GM23338 (cell line): ENCODE measurements around the gene ZXDC. TPM values are rescaled to one million over a fixed set of nuclear protein-coding genes. Genes with fewer than 3 reads are reported as not detected.

Source experiments
- EZH2 ChIP-seq: fragments of 200-600 bp; sonication (generic); IDR thresholded peaks from one replicate; pipeline ENCODE4 v1.8.0; 2017; ENCODE audit warnings: antibody characterized with exemption, mild to moderate bottlenecking, low read depth; ENCODE audit not compliant: unreplicated experiment
- EZH2phosphoT487 ChIP-seq: fragments of 200-600 bp; sonication (generic); IDR thresholded peaks from one replicate; pipeline ENCODE4 v1.8.1; 2018; ENCODE audit warnings: antibody characterized with exemption; ENCODE audit not compliant: unreplicated experiment
- POLR2AphosphoS5 ChIP-seq: IDR thresholded peaks from 2 replicates; pipeline ENCODE4 v1.6.1; 2016; ENCODE audit warnings: antibody characterized with exemption, low read depth
- REST ChIP-seq: IDR thresholded peaks from one replicate; pipeline ENCODE4 v1.6.1; 2018; ENCODE audit warnings: antibody characterized with exemption; ENCODE audit not compliant: unreplicated experiment
- STAT1 ChIP-seq: IDR thresholded peaks from one replicate; pipeline ENCODE4 v1.6.1; 2016; ENCODE audit warnings: antibody characterized with exemption; ENCODE audit not compliant: unreplicated experiment
- ZNF114 ChIP-seq: fragments of 250-450 bp; sonication (Bioruptor Pico); IDR thresholded peaks from 2 replicates; pipeline ENCODE4 v1.5.0; 2020; ENCODE audit warnings: mild to moderate bottlenecking, moderate library complexity
- ZNF331 ChIP-seq: fragments of 250-450 bp; sonication (Bioruptor Pico); IDR thresholded peaks from 2 replicates; pipeline ENCODE4 v1.5.0; 2020; ENCODE audit warnings: low read depth, mild to moderate bottlenecking, moderate library complexity
- ZNF462 ChIP-seq: fragments of 250-450 bp; sonication (Bioruptor Pico); IDR thresholded peaks from 2 replicates; pipeline ENCODE4 v1.5.0; 2020; ENCODE audit warnings: mild to moderate bottlenecking, moderate library complexity
- polyA plus RNA-seq: library from polyadenylated mRNA; unstranded; fragments of >200 nt; fragmentation: Nextera tagmentation; extraction: Ambion mirVana; gene quantifications from 2 replicates; pipeline ENCODE4 v1.2.1, GENCODE V29; 2016
- total RNA-seq: library from RNA; depleted of rRNA; stranded (reverse); fragments of >200 nt; shearing (Covaris generic); gene quantifications from 2 replicates; pipeline ENCODE4 v1.2.3, GENCODE V29; 2014

ZXDC gene
- total and polyA plus RNA-seq, 2 experiments from 2014 or later = 5.7 to 45.1 TPM

GRCh38 chr3:126461450-126462070 is 14.1 kb downstream of the ZXDC start (continued):
- TF ChIP-seq REST (no peak), EZH2 (no peak), POLR2AphosphoS5 (no peak), STAT1 (no peak), ZNF331 (CRISPR knock-in tag) (no peak), EZH2phosphoT487 (no peak), ZNF462 (CRISPR knock-in tag) (no peak), ZNF114 (CRISPR knock-in tag) (no peak)
